Epidermal melanocyte (primary cell): ENCODE measurements around the gene ENTPD8.
"Not testable (repeated sequence)": the region's sequence is repeated elsewhere in the genome, so short reads cannot be mapped to it uniquely, and the experiment has no call there.

Experiments
- DNase-seq: peaks from one replicate; pipeline ENCODE4 v3.0.0; 2011; ENCODE audit warnings: low spot score; ENCODE audit not compliant: insufficient read length

ENTPD8 gene

GRCh38 chr9:137394866-137395665, 46.1 kb downstream of the ENTPD8 start:
- no peak for DNase-seq

DNA sequence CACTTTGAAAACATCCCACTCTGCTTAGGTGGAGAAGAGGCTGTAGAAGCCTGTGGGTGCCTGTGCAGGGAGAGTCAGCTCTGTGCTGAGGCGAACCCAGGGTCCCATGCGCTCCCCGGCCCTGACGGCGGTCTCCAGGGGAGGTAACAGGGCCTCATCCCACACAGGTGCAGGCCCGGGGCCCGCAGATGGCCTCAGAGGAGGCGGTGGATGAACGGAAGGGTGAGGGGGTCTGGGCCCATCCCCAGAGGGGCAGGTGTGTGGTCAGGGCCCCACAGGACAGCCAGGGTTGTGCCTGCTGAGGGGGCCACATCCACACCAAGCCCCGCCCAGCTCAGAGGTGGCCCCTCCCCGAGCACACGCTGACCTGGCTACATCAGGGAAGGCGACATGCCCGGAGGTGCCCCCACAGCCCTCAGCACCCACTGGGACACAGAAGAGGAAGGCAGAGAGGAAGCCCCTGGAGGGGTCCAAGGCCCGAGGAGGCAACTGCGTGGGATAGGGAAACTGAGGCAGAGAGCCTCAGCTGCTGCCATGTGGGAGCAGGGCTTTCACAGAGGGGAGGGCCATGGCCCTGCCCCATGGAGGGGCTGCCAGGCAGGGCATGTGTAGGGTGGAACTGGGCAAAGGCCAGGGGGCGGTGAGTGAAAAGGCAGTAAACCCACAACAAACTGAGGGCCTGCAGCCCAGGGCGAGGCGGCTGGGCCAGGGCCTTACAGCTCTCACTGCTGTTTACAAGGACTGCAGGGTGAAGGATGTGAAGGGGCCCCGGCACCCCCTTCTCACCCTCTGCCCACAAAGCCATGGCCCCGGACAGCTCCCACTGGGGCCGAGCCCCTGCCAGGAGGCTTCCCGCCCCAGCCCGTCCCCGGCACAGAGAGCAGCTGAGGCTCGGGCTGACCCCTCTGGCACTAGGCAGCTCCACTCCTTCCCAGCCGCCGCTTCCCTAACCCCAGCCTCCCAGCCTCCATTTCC, 47.7 kb downstream of the ENTPD8 start:
- no peak for DNase-seq

GRCh38 chr9:137392232-137393007, 48.7 kb downstream of the ENTPD8 start:
- DNase-seq, result no peak

GRCh38 chr9:137391411-137391754, 49.8 kb downstream of the ENTPD8 start:
- no peak for DNase-seq

DNA sequence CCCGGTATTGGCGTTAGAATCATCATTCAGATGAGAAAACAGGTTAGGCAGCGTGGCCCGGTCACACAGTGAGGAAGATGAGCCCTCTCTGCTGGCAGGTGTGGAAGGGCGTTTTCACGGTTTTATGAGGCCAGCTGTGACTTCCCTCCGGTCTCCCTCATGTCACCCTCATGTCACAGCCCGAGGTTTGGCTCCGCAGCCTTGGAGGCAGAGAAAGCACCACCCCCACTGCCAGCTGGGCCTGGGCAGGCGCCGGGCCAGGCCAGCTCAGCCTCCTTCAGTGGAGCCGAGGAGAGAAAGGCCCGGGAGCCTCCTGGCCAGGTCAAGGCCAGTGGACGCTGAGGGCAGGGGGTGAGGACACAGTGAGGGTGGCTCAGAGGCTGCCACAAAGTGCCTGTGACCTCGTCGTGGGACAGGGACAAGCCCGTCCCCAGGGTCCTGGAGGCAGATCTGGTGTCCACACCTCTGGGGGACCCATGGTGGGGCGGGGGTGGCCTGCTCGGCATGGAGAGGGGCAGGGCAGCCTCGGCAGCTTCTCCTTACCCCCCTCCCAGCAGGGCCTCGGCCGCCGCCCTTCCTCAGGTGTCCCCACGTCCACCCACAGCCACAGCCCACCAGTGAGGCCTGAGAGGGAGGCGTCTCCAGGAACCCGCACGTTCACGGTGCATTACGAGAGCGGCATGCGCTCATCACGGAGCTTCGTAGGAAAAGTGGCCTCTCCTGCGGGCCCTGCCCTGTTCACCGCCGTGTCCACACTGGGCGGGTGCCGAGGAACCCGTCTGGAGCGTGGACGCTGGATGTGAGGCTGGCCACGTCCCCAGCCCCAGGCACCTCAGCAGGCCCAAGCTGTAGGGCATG, 50.4 kb downstream of the ENTPD8 start:
- no peak for DNase-seq

- no peak for DNase-seq
These were observed 51.8 kb downstream of the ENTPD8 start for GRCh38 chr9:137389428-137389746.

DNA sequence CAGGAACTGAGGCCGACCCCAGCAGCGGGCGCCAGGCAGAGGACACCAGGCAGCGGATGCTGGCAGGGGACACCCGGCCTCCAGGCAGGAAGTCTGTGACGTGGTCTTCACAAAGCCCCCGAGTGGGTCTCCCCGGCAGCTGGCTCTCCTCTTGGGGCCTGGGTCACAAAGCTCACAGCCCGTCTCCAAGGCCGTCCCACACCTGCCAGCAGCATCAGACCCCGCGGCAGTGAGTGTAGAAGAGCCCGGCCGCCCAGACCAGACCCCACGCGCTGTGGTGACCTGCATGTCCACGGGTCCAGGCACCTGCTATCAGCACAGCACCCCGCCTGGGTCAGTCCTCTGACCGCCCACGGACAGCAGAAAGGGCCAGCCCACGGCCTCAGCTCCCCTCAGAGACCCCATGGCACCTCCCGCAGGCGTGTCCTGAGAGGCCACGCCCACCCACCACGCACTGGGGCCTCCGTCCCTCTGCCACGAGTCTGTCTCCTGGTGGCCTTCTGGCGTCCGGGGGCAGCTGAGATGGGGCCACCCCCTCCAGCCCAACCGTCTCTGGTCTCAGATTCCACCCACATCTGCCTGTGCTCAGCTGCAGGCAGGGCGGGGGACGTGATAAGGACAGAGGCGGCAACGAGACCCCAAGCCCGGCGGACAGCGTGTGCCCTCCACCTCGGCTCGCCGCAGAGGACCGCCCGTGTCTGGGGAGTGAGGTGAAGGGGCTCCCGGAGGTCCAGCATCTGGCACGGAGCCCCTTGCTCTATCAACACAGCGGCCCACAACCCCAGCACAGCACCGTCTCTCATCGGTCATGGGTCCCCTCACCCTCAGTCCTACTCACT, 52.3 kb downstream of the ENTPD8 start:
- DNase-seq, result no peak

GRCh38 chr9:137387891-137388560, 53.1 kb downstream of the ENTPD8 start:
- no peak for DNase-seq

- no peak for DNase-seq
These were observed 53.9 kb downstream of the ENTPD8 start for GRCh38 chr9:137387114-137387890.

- not testable (repeated sequence) for DNase-seq
These were observed 54.5 kb downstream of the ENTPD8 start for GRCh38 chr9:137386507-137387113.

DNA sequence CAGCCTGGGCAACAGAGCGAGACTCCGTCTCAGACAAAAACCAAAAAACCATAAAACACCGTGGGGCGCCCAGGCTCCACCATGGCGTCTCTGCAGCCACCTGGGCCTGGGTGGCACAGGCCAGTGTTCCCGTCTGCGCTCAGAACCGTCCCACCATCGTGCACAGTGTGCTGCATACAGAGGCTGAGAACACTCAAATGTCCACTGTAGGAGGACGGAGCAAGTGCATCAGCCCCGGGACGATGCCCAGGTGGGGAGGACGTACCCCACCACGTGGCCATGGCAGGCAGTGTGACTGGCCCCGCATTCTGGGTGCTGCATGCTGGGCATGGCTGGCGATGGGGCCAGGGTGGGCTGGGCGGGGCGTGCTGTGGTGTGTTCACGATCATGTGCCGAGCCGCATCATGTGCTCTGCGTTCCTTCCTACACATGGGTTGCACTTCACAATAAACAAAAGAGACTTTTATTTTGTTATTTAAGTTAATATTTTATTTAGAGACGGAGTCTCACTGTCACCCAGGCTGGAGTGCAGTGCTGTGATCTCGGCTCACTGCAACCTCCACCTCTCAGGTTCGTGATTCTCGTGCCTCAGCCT, 56.0 kb downstream of the ENTPD8 start:
- peak; percentile 89 for DNase-seq
